Thyroid gland (tissue), 4 donors: ENCODE results near the gene IMP3.

Experiments used
- POLR2A ChIP-seq, 2 donors: fragments of 450-650 bp; IDR thresholded peaks; one replicate each; pipeline ENCODE4 v1.6.1; 2017; ENCODE audit warnings: antibody characterized with exemption in 2 of 2, mild to moderate bottlenecking in 2 of 2, moderate library complexity in 1 of 2
- TF ChIP-seq, protein P1 (sequence below), 6 experiments: fragments of 200-600 bp in 3 of 6; fragments of 450-650 bp in 3 of 6; sonication (generic) in 3 of 6; IDR thresholded peaks; one replicate each; pipeline ENCODE4 v1.5.1; 2016 to 2019; ENCODE audit warnings: antibody characterized with exemption in 6 of 6, mild to moderate bottlenecking in 2 of 6, inconsistent platforms in 1 of 6, moderate library complexity in 1 of 6

DNA sequence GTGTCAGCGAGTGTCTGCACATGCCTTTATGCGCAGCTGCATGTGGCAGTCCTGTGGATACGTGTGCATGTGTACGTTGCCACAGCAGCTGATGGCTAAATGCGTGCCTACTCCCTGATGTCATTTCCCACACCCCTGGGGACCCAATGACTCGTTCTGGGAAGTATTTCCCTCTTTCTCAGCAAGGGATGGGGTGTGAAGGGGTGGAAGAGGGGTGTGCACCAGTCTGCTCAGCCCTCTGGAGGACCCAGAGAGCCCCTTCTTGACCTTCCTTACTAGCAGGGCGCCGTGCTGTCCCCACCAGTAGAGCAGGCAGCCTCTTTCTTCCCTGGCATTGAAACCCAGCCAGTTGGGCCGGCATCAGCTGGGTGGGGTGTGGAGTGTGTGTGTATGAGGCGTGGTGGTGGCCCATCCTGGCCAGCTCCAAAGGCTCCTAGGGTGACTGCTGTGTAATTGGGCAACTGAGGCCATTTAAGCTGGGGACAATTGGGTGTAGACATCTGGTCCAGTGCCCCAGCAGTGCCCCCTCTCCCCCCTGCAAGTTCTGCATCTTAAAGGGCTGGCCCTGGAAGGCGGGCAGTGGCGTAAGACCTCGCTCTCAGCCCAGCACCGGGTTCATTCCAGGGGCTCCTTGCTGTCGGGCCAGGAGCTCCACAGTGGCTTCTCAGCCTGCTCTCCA lies 26.9 kb upstream of the IMP3 start:
- TF ChIP-seq, protein P1, sequence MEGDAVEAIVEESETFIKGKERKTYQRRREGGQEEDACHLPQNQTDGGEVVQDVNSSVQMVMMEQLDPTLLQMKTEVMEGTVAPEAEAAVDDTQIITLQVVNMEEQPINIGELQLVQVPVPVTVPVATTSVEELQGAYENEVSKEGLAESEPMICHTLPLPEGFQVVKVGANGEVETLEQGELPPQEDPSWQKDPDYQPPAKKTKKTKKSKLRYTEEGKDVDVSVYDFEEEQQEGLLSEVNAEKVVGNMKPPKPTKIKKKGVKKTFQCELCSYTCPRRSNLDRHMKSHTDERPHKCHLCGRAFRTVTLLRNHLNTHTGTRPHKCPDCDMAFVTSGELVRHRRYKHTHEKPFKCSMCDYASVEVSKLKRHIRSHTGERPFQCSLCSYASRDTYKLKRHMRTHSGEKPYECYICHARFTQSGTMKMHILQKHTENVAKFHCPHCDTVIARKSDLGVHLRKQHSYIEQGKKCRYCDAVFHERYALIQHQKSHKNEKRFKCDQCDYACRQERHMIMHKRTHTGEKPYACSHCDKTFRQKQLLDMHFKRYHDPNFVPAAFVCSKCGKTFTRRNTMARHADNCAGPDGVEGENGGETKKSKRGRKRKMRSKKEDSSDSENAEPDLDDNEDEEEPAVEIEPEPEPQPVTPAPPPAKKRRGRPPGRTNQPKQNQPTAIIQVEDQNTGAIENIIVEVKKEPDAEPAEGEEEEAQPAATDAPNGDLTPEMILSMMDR (IDR thresholded peaks at IDR 0.05): no peak
- TF ChIP-seq POLR2A (IDR thresholded peaks at IDR 0.05): no peak
